OCI-LY1 (cell line): ENCODE data around the gene LRRC51.

Source experiments
- H2AFZ ChIP-seq: fragments of 200-600 bp; sonication (generic), shearing (Covaris generic); 2 replicates; pipeline ENCODE4 v1.6.0; 2014; ENCODE audit warnings: antibody characterized with exemption, mild to moderate bottlenecking, low read length
- H3F3A ChIP-seq: fragments of 200-600 bp; sonication (generic), shearing (Covaris generic); 2 replicates; pipeline ENCODE4 v1.6.0; 2014; ENCODE audit warnings: mild to moderate bottlenecking, antibody characterized with exemption, low read length, moderate library complexity; ENCODE audit not compliant: insufficient read depth
- H3K27ac ChIP-seq: fragments of 200-600 bp; sonication (generic); 2 replicates; pipeline ENCODE4 v1.5.1; 2014; ENCODE audit warnings: low read length, mixed run types, mild to moderate bottlenecking, low read depth; ENCODE audit not compliant: poor library complexity, severe bottlenecking
- H3K27me3 ChIP-seq: fragments of 200-600 bp; sonication (generic); 2 replicates; pipeline ENCODE4 v1.6.0; 2014; ENCODE audit warnings: antibody characterized with exemption, mild to moderate bottlenecking, low read length, moderate library complexity; ENCODE audit not compliant: insufficient read depth
- H3K36me3 ChIP-seq: fragments of 200-600 bp; sonication (generic); 2 replicates; pipeline ENCODE4 v1.6.1; 2014; ENCODE audit warnings: mild to moderate bottlenecking, antibody characterized with exemption, low read length, moderate library complexity, mixed read lengths; ENCODE audit not compliant: insufficient read depth
- H3K4me1 ChIP-seq: fragments of 200-600 bp; sonication (generic); 2 replicates; pipeline ENCODE4 v1.5.1; 2014; ENCODE audit warnings: mild to moderate bottlenecking, low read length, moderate library complexity; ENCODE audit not compliant: insufficient read depth, severe bottlenecking
- H3K4me2 ChIP-seq: fragments of 200-600 bp; sonication (generic), shearing (Covaris generic); 2 replicates; pipeline ENCODE4 v1.6.1; 2014; ENCODE audit warnings: low read length
- H3K4me3 ChIP-seq: fragments of 200-600 bp; sonication (generic); 2 replicates; pipeline ENCODE4 v1.5.1; 2014; ENCODE audit warnings: low read length, low read depth, mild to moderate bottlenecking, mixed read lengths; ENCODE audit not compliant: poor library complexity, severe bottlenecking
- H3K79me2 ChIP-seq: fragments of 200-600 bp; shearing (Covaris generic); 2 replicates; pipeline ENCODE4 v1.6.1; 2016; ENCODE audit warnings: mixed run types, low read length, mixed read lengths; ENCODE audit not compliant: insufficient read depth
- H3K9ac ChIP-seq: fragments of 200-600 bp; sonication (generic), shearing (Covaris generic); 2 replicates; pipeline ENCODE4 v1.6.1; 2014; ENCODE audit warnings: mild to moderate bottlenecking, low read length, mixed read lengths
- H3K9me2 ChIP-seq: fragments of 200-600 bp; sonication (generic), shearing (Covaris generic); 2 replicates; pipeline ENCODE4 v1.6.1; 2014; ENCODE audit warnings: low read depth, mild to moderate bottlenecking, low read length, mixed read lengths
- H3K9me3 ChIP-seq: fragments of 200-600 bp; shearing (Covaris generic); 2 replicates; pipeline ENCODE4 v1.6.1; 2014; ENCODE audit warnings: low read length, mixed read lengths
- H4K20me1 ChIP-seq: fragments of 200-600 bp; sonication (generic), shearing (Covaris generic); 2 replicates; pipeline ENCODE4 v1.6.0; 2016; ENCODE audit warnings: mild to moderate bottlenecking, low read length; ENCODE audit not compliant: insufficient read depth
- EZH2 ChIP-seq: fragments of 200-600 bp; sonication (generic), shearing (Covaris generic); IDR thresholded peaks from 2 replicates; pipeline ENCODE4 v1.8.0; 2017; ENCODE audit warnings: borderline replicate concordance, mixed run types, mild to moderate bottlenecking, antibody characterized with exemption, low read length, moderate library complexity, mixed read lengths
- TF ChIP-seq, protein P1 (sequence below): fragments of 200-600 bp; sonication (generic), shearing (Covaris generic); IDR thresholded peaks from 2 replicates; pipeline ENCODE4 v1.5.1; 2017; ENCODE audit warnings: mild to moderate bottlenecking, antibody characterized with exemption, low read length, moderate library complexity, mixed read lengths

Gene LRRC51

DNA sequence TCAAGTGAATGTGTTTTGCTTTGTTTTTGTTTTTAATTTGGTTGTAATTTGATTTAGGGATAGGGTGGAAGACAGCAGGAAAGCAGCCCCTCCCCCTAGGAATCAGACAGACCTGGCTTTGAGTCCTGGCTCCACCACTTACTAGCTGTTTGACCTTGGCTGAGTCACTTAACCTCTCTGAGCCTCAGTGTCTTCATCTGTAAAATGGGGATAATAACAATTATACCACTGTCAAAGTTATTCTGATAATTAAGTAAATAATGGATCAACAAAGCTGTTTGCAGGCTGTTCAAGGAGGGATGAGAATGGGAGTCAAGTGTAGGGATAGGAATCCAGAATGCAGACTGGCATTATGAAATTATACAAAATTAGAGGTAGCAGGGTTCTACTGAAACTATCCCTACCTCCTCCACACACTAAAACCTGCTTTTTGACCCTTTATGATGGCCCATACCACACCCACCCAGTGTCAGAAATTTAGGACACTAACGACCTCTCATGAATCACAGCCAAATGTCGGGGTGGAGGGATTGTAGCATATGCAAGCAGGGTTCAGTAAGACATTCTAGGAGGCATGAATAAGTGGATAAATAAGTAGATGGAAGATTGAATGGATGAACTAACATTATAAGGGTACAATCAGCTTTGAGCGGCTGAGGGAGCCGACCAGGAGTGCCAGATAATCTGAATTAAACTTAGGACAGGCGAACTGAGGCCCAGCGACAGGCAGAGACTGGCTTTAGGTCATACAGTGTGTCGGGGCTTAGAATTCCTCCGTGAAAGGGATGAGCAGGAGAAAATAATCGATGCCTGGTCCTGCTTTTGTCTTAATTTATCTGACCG lies 30.9 kb downstream of the LRRC51 start:
- H3K4me3 ChIP-seq = peak overlapping the region; percentile 66
- H3K27ac ChIP-seq = peak overlapping the region; percentile 84
- no peaks in the 10 kb centered on the region for H3K79me2 ChIP-seq
- H3K9me2 ChIP-seq = no peaks in the 10 kb centered on the region
- no peaks in the 10 kb centered on the region for H3K36me3 ChIP-seq
- no peaks in the 10 kb centered on the region for H3K9me3 ChIP-seq
- peaks cover 18% of the 10 kb centered on the region for H3K4me1 ChIP-seq
- no peaks in the 10 kb centered on the region for H4K20me1 ChIP-seq
- no peak overlapping the region for H2AFZ ChIP-seq
- peak overlapping the region; percentile 84 for H3K9ac ChIP-seq
- H3F3A ChIP-seq = no peaks in the 10 kb centered on the region
- TF ChIP-seq, protein P1, sequence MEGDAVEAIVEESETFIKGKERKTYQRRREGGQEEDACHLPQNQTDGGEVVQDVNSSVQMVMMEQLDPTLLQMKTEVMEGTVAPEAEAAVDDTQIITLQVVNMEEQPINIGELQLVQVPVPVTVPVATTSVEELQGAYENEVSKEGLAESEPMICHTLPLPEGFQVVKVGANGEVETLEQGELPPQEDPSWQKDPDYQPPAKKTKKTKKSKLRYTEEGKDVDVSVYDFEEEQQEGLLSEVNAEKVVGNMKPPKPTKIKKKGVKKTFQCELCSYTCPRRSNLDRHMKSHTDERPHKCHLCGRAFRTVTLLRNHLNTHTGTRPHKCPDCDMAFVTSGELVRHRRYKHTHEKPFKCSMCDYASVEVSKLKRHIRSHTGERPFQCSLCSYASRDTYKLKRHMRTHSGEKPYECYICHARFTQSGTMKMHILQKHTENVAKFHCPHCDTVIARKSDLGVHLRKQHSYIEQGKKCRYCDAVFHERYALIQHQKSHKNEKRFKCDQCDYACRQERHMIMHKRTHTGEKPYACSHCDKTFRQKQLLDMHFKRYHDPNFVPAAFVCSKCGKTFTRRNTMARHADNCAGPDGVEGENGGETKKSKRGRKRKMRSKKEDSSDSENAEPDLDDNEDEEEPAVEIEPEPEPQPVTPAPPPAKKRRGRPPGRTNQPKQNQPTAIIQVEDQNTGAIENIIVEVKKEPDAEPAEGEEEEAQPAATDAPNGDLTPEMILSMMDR = no peak
- TF ChIP-seq EZH2 = no peak
- H3K4me2 ChIP-seq = peak overlapping the region; percentile 83
- H3K27me3 ChIP-seq = no peaks in the 10 kb centered on the region

GRCh38 chr11:72112143-72112977 lies 31.7 kb downstream of the LRRC51 start, which contains the start of gene ANAPC15:
Gene ANAPC15 (minus strand): TSS chr11:72112695. CDS start chr11:72111276, 1,419 bp downstream.
- H3K27me3 ChIP-seq = no peaks in the 10 kb centered on the region
- TF ChIP-seq, protein P1 = no peak
- TF ChIP-seq EZH2 = no peak
- H3F3A ChIP-seq = no peaks in the 10 kb centered on the region

DNA sequence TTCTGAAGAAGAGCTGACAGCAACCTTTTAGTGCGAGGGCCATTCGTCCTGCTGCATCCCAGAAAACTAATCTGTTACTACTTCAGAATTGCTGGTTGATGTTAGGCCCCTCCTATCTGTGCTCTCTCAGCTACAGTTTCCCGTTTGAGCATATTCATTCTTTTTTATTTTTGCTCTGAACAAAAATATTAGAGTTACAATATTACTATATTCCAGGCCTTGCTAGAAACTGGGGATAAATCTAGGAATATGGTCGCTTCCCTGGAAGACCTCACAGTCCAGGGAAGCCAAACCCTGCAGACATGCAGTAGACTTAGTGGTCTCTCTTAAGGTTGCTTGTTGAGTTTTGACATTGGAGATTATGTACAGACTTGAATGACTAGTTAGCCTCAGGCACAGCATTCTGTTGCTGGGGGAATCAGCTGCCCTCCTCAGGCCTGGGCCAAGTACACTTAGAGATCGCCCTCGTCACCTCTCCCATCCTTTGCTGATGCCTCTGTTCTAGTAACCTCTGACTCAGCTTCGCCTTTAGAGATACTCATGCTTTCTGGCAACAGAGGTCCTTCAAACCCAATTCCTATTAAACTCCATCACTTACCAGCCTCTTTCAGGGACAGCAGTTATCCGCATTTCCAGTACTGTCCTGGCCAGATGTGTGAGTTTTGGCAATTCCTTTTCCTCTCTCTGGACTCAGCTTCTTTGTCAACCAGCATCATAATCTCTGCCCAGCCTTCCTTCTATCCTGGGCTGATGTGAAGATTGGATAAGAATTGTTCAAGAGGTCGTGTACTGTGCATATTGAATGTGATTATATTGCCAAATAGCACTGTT lies 32.5 kb downstream of the LRRC51 start:
- Histone ChIP-seq H3K9me3 (no peaks in the 10 kb centered on the region), H4K20me1 (no peaks in the 10 kb centered on the region), H3K9me2 (no peaks in the 10 kb centered on the region), H3K79me2 (no peaks in the 10 kb centered on the region), H3K4me3 (peak overlapping the region; percentile 66), H3K36me3 (no peaks in the 10 kb centered on the region), H3K27ac (peak overlapping the region; percentile 84), H3K27me3 (no peaks in the 10 kb centered on the region), H3K9ac (peak overlapping the region; percentile 84), H3F3A (no peaks in the 10 kb centered on the region), H2AFZ (no peak overlapping the region), H3K4me2 (peak overlapping the region; percentile 82), H3K4me1 (peaks cover 18% of the 10 kb centered on the region)
- TF ChIP-seq EZH2 = no peak
- TF ChIP-seq, protein P1 = no peak

More at GRCh38 chr11:72112143-72112977, 31.7 kb downstream of the LRRC51 start, which contains the start of gene ANAPC15:
- Histone ChIP-seq H2AFZ (no peak within 1 kb of the TSS), H3K9ac (peak within 1 kb of the TSS; percentile 84), H3K9me3 (no peaks in the 10 kb centered on the region), H3K27ac (peak within 1 kb of the TSS; percentile 84), H3K4me1 (peaks cover 18% of the 10 kb centered on the region), H3K36me3 (no peaks in the 10 kb centered on the region), H3K4me2 (peak within 1 kb of the TSS; percentile 83), H3K79me2 (no peaks in the 10 kb centered on the region), H3K4me3 (peak within 1 kb of the TSS; percentile 66), H3K9me2 (no peaks in the 10 kb centered on the region), H4K20me1 (no peaks in the 10 kb centered on the region)
